Measurements from ENCODE around the gene PPP4R3B. TPM values are rescaled to one million over a fixed set of nuclear protein-coding genes. Genes with fewer than 3 reads are reported as not detected.

The PPP4R3B gene
- total RNA-seq, 3 donors from 2014 or later: 56.4 to 91.3 (median 71.4) TPM

DNA sequence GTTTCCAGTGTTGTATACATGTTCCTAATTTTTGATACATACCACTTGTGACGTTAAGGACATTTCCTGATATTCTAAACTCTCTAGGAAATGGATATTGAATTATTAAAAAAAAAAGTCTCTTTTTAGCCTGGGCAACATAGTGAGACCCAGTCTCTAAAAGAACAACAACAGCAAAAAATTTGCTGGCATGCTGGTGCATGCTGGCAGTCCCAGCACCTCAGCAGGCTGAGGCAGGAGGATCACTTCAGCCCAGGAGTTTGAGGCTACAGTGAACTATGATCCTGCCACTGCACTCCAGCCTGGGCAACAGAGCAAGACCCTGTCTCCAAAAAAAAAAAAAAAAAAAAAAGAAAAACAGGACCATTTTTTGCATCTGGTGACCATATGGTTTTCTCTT, 10.5 kb upstream of the PPP4R3B start:
- H3K27me3 ChIP-seq: no peaks in the 10 kb centered on the region
- no peaks in the 10 kb centered on the region for H3K4me1 ChIP-seq
- intact Hi-C loops (cut with DNase I; ENCODE audit: low total_unique reads): no loop called here
- no peak for DNase-seq (ENCODE audit: low spot score in 2 of 2)
- no peak overlapping the region for H3K4me3 ChIP-seq
- H3K9me3 ChIP-seq: no peaks in the 10 kb centered on the region
- no peak overlapping the region for H3K27ac ChIP-seq
- TF ChIP-seq POLR2AphosphoS5 (IDR thresholded peaks at IDR 0.05) (no peak), POLR2A (IDR thresholded peaks at IDR 0.05) (no peak)
- TF ChIP-seq, protein P1, sequence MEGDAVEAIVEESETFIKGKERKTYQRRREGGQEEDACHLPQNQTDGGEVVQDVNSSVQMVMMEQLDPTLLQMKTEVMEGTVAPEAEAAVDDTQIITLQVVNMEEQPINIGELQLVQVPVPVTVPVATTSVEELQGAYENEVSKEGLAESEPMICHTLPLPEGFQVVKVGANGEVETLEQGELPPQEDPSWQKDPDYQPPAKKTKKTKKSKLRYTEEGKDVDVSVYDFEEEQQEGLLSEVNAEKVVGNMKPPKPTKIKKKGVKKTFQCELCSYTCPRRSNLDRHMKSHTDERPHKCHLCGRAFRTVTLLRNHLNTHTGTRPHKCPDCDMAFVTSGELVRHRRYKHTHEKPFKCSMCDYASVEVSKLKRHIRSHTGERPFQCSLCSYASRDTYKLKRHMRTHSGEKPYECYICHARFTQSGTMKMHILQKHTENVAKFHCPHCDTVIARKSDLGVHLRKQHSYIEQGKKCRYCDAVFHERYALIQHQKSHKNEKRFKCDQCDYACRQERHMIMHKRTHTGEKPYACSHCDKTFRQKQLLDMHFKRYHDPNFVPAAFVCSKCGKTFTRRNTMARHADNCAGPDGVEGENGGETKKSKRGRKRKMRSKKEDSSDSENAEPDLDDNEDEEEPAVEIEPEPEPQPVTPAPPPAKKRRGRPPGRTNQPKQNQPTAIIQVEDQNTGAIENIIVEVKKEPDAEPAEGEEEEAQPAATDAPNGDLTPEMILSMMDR (IDR thresholded peaks at IDR 0.05): no peak
- no peaks in the 10 kb centered on the region for H3K36me3 ChIP-seq

DNA sequence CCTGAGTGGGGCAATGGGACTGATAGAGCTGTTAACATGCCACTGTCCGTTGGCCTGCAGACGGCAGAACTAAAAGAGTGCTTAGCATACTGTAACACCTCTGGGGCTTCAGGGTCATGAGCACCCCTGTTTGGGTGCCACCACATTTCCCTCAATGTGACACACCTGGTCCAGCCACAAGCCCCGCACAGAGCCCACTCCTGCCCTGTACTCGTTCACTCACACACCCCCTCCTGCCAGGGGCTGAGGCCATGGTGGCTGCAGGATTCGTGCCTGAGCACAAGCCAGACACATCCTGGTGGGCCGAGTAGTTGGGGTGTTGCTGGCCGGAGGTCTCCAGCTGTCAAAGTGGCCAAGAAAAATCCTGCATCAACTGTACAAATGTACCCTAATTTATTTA, 4.4 kb upstream of the PPP4R3B start:
- no peaks in the 10 kb centered on the region for H3K27me3 ChIP-seq
- no peak overlapping the region for H3K27ac ChIP-seq
- no peak overlapping the region for H3K4me3 ChIP-seq
- no peaks in the 10 kb centered on the region for H3K4me1 ChIP-seq
- DNase-seq (ENCODE audit: low spot score in 2 of 2): no peak
- intact Hi-C loops (cut with DNase I; ENCODE audit: low total_unique reads): loop anchor here (5.0 kb wide), 1 partner anchor 565 kb away; no protein-coding TSS in a partner anchor
- H3K9me3 ChIP-seq: no peaks in the 10 kb centered on the region
- TF ChIP-seq POLR2A (IDR thresholded peaks at IDR 0.05) (no peak), POLR2AphosphoS5 (IDR thresholded peaks at IDR 0.05) (no peak)
- TF ChIP-seq, protein P1 (IDR thresholded peaks at IDR 0.05): no peak
- no peaks in the 10 kb centered on the region for H3K36me3 ChIP-seq

DNA sequence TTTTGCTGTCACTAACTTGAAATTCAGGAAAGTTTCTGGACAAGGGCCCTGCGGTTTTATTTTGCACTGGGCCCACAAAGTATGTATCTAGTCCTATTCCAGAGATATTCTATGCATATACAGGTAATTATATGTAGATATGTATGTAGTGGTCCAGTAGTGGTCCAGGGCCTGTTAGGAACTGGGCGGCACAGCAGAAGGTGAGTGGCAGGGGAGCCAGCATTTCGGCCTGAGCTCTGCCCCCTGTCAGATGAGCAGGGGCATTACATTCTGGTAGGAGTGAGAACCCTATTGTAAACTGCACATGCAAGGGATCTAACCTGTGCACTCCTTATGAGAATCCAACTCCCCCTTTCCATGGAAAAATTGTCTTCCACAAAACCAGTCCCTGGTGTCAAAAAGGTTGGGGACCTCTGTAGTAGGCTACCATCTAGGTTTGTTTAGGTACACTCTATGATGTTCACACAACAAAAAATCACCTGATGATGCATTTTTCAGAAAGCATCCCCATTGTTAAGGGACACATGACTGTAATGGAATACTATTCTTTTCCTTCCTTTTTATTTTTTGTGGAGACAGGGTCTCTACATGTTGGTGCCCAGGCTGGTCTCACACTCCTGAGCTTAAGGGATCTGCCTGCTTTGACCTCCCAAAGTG, 2.8 kb upstream of the PPP4R3B start:
- Histone ChIP-seq H3K27me3 (no peaks in the 10 kb centered on the region), H3K36me3 (no peaks in the 10 kb centered on the region), H3K4me3 (peak overlapping the region in 1 of 3 donors; percentile 27), H3K9me3 (no peaks in the 10 kb centered on the region), H3K27ac (no peak overlapping the region), H3K4me1 (no peaks in the 10 kb centered on the region)
- intact Hi-C loops (cut with DNase I; ENCODE audit: low total_unique reads): loop anchor here (5.0 kb wide), 1 partner anchor 563 kb away; no protein-coding TSS in a partner anchor
- TF ChIP-seq, protein P1 (IDR thresholded peaks at IDR 0.05): no peak
- TF ChIP-seq POLR2AphosphoS5 (IDR thresholded peaks at IDR 0.05) (no peak), POLR2A (IDR thresholded peaks at IDR 0.05) (no peak)
- DNase-seq (ENCODE audit: low spot score in 2 of 2): no peak

DNA sequence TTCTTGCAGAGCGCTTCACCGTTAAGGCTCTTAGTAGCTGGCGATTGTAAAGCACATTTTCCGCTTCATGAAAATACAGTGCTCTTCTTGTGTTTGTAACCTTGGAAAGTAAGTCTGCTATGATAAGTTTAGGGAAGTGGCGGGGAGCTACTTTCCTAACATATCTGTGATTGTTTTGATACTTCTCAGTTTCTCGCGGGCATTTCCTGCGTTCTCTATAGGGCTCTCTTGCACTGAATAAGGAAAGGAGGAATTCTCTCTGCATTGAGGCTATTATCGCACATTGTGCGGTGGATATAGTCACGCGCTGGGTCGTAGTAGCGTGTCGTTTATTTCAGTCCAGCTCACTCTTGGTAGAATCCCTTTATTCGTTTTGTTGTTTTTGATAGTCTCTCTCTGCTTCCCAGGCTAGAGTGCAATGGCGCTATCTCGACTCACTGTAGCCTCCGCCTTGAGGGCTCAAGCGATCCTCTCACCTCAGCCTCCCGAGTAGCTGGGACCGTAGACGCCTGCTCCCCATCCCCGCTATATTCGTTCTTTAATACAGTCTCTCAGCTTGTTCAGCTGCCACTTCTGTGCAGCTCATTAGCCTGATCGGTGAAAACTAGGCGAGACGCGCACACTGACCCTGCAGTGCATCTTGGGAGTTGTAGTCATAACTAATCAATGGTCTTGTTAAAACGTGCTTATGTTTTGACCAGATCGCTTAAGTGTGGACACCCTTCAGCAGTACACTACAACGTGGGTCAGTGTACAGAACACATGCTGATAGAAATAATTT, 1.0 kb upstream of the PPP4R3B start:
- H3K27me3 ChIP-seq: no peaks in the 10 kb centered on the region
- no peaks in the 10 kb centered on the region for H3K36me3 ChIP-seq
- H3K9me3 ChIP-seq: no peaks in the 10 kb centered on the region
- intact Hi-C loops (cut with DNase I; ENCODE audit: low total_unique reads): no loop called here
- DNase-seq (ENCODE audit: low spot score in 2 of 2): no peak
- H3K4me3 ChIP-seq: peak overlapping the region; percentile 95 to 100 (median 99)
- peak overlapping the region; percentile 99 to 100 for H3K27ac ChIP-seq
- no peak for TF ChIP-seq POLR2A (IDR thresholded peaks at IDR 0.05)
- peak in 2 of 3 donors; percentile 17 to 27 for TF ChIP-seq POLR2AphosphoS5 (IDR thresholded peaks at IDR 0.05)
- H3K4me1 ChIP-seq: no peaks in the 10 kb centered on the region

DNA sequence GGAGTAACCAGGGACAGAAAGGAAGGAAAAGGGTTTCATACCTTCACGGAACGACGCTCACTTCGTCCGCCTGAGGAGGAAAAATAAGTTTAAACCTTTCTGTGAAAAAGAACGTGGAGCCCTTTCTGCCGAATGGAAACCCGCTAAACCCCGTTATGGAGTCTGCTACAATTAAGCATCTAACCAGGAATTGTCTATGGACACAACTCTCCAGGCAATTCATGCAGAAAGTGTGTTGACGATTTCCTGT, 528 bp upstream of the PPP4R3B start:
- H3K27ac ChIP-seq: peak overlapping the region; percentile 99 to 100
- no peaks in the 10 kb centered on the region for H3K9me3 ChIP-seq
- no peaks in the 10 kb centered on the region for H3K27me3 ChIP-seq
- no peak for DNase-seq (ENCODE audit: low spot score in 2 of 2)
- no peaks in the 10 kb centered on the region for H3K4me1 ChIP-seq
- peak overlapping the region; percentile 95 to 100 (median 99) for H3K4me3 ChIP-seq
- no peaks in the 10 kb centered on the region for H3K36me3 ChIP-seq
- TF ChIP-seq, protein P1 (IDR thresholded peaks at IDR 0.05): no peak
- TF ChIP-seq POLR2A (IDR thresholded peaks at IDR 0.05): no peak
- TF ChIP-seq POLR2AphosphoS5 (IDR thresholded peaks at IDR 0.05): no peak
- intact Hi-C loops (cut with DNase I; ENCODE audit: low total_unique reads): no loop called here

Data from breast epithelium (tissue), 4 donors.